Measurements from ENCODE around the gene RGS7.

- TF ChIP-seq POLR2A (IDR thresholded peaks at IDR 0.05) = no peak
- TF ChIP-seq, protein P1, sequence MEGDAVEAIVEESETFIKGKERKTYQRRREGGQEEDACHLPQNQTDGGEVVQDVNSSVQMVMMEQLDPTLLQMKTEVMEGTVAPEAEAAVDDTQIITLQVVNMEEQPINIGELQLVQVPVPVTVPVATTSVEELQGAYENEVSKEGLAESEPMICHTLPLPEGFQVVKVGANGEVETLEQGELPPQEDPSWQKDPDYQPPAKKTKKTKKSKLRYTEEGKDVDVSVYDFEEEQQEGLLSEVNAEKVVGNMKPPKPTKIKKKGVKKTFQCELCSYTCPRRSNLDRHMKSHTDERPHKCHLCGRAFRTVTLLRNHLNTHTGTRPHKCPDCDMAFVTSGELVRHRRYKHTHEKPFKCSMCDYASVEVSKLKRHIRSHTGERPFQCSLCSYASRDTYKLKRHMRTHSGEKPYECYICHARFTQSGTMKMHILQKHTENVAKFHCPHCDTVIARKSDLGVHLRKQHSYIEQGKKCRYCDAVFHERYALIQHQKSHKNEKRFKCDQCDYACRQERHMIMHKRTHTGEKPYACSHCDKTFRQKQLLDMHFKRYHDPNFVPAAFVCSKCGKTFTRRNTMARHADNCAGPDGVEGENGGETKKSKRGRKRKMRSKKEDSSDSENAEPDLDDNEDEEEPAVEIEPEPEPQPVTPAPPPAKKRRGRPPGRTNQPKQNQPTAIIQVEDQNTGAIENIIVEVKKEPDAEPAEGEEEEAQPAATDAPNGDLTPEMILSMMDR (IDR thresholded peaks at IDR 0.05) = no peak
Measured at GRCh38 chr1:241376701-241377100, 19.7 kb upstream of the RGS7 start.

All from Peyer's patch (tissue), 4 donors.